A673 (cell line): ENCODE results near the gene SPATA33.
"Not testable (repeated sequence)": the region's sequence is repeated elsewhere in the genome, so short reads cannot be mapped to it uniquely, and the experiment has no call there.

Source experiments
- CTCF ChIP-seq: fragments of 300-800, 200-600 bp; sonication (generic); conservative IDR thresholded peaks from 2 replicates; pipeline ENCODE4 v1.5.1; 2017; ENCODE audit warnings: low read depth, mild to moderate bottlenecking, antibody characterized with exemption, low read length, moderate library complexity, mixed read lengths
- EZH2 ChIP-seq: fragments of 200-600 bp; sonication (generic); IDR thresholded peaks from 2 replicates; pipeline ENCODE4 v1.6.1; 2017; ENCODE audit warnings: borderline replicate concordance, low read depth, mild to moderate bottlenecking, mixed read lengths, antibody characterized with exemption, low read length; ENCODE audit not compliant: poor library complexity, severe bottlenecking

- TF ChIP-seq CTCF, EZH2: not testable (repeated sequence)
Measured at GRCh38 chr16:89634463-89635385, 22.9 kb upstream of the SPATA33 start.
